Measurements from ENCODE around the gene RPA3.

The RPA3 gene

DNA sequence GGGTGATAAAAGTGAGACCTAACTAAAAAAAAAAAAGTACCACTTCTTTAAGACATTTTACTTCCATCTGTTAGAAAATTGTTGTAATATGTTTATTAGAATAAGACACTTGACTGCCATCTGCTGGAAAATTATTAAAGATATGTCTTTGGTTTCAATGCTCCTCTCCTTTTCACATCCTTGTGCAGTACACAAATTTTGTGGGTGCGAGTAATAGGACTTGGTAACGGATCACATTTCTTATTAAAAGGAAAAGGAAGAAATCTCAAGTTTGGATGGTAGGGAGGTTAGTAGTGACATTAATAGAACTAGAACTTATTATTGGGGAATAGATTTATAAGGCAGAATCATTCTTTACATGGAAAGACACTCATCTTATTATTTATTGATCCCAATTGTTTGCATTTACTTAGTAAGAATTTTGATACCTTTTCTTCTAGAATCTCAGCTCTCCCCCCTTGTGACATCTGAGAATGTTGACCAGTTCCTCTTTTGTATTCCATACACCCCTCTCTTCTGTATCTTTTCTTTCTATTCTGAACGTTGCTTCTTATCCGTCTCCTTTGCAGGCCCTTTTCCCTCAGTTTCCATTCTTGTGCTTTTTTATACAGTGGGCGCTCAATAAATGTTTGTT lies 43.0 kb upstream of the RPA3 start:
- POLR2A ChIA-PET: no interaction called here

DNA sequence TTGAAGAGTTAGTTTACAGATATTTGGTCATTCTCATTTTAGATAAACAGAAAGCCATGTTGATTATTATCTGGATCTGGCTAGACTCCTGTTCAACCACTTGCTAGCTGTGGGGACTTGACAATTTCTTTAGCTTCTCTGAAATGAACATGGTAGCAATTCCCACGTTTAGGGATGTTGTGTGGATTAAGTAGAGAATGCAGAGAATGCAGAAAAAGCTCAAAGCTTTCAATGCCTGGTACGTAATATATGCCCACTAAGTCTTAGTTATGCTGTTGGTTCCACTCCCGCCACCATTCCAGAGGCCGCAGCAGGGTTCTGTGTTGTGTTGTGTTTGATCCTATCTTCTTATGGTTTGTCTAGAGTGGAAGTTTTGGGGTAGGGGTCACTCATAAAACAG lies 39.2 kb upstream of the RPA3 start:
- POLR2A ChIA-PET: no interaction called here
- TF ChIP-seq, protein P1, sequence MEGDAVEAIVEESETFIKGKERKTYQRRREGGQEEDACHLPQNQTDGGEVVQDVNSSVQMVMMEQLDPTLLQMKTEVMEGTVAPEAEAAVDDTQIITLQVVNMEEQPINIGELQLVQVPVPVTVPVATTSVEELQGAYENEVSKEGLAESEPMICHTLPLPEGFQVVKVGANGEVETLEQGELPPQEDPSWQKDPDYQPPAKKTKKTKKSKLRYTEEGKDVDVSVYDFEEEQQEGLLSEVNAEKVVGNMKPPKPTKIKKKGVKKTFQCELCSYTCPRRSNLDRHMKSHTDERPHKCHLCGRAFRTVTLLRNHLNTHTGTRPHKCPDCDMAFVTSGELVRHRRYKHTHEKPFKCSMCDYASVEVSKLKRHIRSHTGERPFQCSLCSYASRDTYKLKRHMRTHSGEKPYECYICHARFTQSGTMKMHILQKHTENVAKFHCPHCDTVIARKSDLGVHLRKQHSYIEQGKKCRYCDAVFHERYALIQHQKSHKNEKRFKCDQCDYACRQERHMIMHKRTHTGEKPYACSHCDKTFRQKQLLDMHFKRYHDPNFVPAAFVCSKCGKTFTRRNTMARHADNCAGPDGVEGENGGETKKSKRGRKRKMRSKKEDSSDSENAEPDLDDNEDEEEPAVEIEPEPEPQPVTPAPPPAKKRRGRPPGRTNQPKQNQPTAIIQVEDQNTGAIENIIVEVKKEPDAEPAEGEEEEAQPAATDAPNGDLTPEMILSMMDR (IDR thresholded peaks at IDR 0.05; ENCODE audit: control extremely low read depth, extremely low read depth, low read depth, missing control alignments): no peak
- CTCF ChIA-PET: interaction anchor here (0.8 to 1.4 kb wide), 6 partner anchors 13 to 193 kb away, joined by 3 to 6 read pairs (median 3); no protein-coding TSS in a partner anchor
- no peak for DNase-seq (ENCODE audit: extremely low spot score)

More for the DNA sequence above, 43.0 kb upstream of the RPA3 start:
- CTCF ChIA-PET: interaction anchor here (0.8 to 3.1 kb wide), 17 partner anchors 10 to 456 kb away, joined by 3 to 32 read pairs (median 4); partner anchors contain the start of gene UMAD1
- no peak for DNase-seq (ENCODE audit: extremely low spot score)
- TF ChIP-seq, protein P1 (IDR thresholded peaks at IDR 0.05; ENCODE audit: control extremely low read depth, extremely low read depth, low read depth, missing control alignments): peak; percentile 33

DNA sequence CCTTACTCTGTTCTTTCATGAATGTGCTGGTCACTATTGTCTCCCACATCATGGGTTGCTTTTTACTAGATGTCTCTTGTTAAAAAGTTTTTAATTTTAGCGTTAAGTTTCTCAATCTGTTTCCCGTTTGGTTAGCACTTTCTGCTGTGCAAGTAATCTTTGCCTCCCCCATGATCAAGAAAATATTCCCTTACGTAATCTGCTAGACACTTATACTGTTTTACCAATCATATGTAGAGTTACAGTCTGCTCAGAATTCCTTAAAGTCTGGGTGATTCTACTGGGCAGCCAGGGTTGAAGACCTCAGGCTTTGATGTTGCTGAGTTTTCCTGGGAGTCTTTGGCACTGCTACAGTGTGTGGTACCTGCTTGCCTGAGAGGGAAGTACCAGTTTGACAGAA lies 38.2 kb upstream of the RPA3 start:
- CTCF ChIA-PET: interaction anchor here (0.9 to 1.5 kb wide), 5 partner anchors 8 to 172 kb away, joined by 3 to 6 read pairs (median 3); no protein-coding TSS in a partner anchor

DNA sequence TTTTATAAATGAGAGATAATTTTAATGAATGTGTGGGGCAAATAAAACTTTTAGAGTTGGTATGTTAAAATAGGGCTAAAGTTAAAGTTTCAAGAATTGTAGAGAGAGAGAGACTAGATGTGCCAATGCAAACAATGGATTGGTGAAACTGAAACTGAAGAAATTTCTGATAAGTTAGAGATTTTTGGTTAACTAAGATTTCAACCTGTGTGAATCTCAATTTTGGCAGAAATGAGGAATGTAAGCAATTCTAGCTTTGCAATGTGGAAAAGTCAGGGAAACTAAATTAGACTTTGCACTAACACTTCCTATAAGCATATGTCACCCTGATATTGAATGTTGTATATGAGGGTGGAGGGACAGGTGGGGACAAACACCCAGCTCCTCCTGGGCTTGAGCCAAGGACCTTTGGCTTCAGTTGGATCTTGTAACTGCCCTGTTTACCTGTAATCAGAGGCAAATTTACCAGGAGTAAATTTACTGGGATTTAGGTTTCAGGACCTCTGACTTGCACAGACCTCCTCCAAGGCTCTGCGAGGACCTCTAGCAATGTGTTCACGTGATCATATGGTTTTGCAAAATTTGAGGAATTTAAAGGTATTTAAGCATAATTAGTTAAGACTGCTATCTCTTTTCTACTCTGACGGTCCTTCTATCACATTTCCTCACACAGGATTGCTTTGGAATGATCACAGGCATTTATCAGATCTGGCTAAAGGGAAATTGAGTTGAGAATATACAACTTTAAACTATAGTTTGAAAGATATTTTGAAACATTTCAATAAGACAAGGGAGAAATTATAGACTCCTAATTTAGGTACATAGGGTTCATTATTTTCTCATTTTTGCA lies 33.1 kb upstream of the RPA3 start:
- no peak for DNase-seq (ENCODE audit: extremely low spot score)
- TF ChIP-seq, protein P1 (IDR thresholded peaks at IDR 0.05; ENCODE audit: control extremely low read depth, extremely low read depth, low read depth, missing control alignments): no peak
- ChIA-PET CTCF (interaction anchor here (1.1 to 3.1 kb wide), 2 partner anchors 10 to 12 kb away, joined by 3 to 20 read pairs; no protein-coding TSS in a partner anchor), POLR2A (no interaction called here)

More for the DNA sequence above, 38.2 kb upstream of the RPA3 start:
- DNase-seq (ENCODE audit: extremely low spot score): no peak
- TF ChIP-seq, protein P1 (IDR thresholded peaks at IDR 0.05; ENCODE audit: control extremely low read depth, extremely low read depth, low read depth, missing control alignments): no peak
- POLR2A ChIA-PET: no interaction called here

DNA sequence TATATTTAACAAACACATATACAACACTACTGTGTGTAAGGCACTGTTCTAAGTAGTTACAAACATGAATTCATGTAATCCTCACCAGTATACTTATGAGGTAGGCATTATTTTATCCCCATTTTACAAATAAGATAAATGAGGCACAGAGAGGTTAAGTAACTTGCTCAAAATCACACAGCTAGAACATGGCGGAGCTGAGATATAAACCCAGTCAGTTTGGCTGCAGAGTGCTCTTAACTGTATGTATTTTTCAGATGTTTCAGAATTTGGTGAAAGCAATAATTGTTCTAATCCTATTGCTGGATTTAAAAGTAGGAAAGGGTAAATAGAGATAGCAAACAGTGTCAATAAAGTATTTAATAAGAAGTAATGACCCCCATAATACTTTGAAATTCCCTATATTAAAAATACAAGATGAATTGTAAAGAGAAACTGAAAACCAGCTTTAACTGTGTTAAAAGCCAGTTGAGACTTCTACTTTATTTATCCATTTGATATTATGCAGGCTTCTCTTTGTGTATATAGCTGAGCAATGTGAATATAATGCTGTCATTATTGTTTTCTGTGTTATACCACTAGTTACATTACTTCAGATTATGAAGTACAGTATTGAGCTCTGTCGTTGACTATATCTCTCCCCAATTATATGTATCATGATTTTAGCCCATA lies 32.3 kb upstream of the RPA3 start:
- POLR2A ChIA-PET: no interaction called here
- CTCF ChIA-PET: interaction anchor here (1.1 to 3.1 kb wide), 3 partner anchors 10 to 440 kb away, joined by 3 to 20 read pairs (median 3); no protein-coding TSS in a partner anchor
- DNase-seq (ENCODE audit: extremely low spot score): no peak
- TF ChIP-seq, protein P1 (IDR thresholded peaks at IDR 0.05; ENCODE audit: control extremely low read depth, extremely low read depth, low read depth, missing control alignments): no peak

DNA sequence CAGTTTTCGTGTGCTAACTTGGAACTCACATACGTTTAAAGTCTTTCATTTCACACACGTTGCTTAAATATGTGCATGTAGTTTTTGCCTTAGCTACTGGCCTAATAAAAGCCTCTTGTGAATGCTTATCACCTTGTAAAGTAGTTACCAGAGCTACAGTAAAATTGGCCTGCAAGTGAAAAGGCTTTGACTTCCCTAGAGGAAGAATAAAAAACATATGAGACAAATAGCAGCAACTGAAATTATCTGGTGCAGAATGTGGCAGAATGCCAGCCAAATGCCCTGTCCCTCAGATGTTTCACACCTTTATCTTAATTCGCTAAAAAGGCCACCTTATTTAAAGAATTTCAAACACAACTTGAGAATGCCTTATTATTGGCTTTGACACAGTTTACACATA lies 28.1 kb upstream of the RPA3 start:
- POLR2A ChIA-PET: no interaction called here

More for the DNA sequence above, 28.1 kb upstream of the RPA3 start:
- TF ChIP-seq, protein P1 (IDR thresholded peaks at IDR 0.05; ENCODE audit: control extremely low read depth, extremely low read depth, low read depth, missing control alignments): no peak
- CTCF ChIA-PET: interaction anchor here (1.7 kb wide), 1 partner anchor 9 kb away, joined by 6 read pairs; no protein-coding TSS in a partner anchor
- no peak for DNase-seq (ENCODE audit: extremely low spot score)

Measured in GM10248 (cell line).